ENCODE measurements around the gene EPHB3.

- no peak for TF ChIP-seq EZH2 (IDR thresholded peaks at IDR 0.05; ENCODE audit: borderline replicate concordance, control insufficient read depth, low read depth, low read length)
- TF ChIP-seq JUND (IDR thresholded peaks at IDR 0.05; ENCODE audit: low read depth, low read length) = no peak
- TF ChIP-seq NFYB (IDR thresholded peaks at IDR 0.05; ENCODE audit: insufficient read depth, low read depth, low read length) = no peak
These were observed 23.5 kb upstream of the EPHB3 start for GRCh38 chr3:184537885-184538665.

All from GM12878 (cell line).